ENCODE measurements around the gene CLPSL1. TPM values are rescaled to one million over a fixed set of nuclear protein-coding genes. Genes with fewer than 3 reads are reported as not detected.

CLPSL1 gene
- total RNA-seq, 1 experiment from 2014 or later = not detected

DNA sequence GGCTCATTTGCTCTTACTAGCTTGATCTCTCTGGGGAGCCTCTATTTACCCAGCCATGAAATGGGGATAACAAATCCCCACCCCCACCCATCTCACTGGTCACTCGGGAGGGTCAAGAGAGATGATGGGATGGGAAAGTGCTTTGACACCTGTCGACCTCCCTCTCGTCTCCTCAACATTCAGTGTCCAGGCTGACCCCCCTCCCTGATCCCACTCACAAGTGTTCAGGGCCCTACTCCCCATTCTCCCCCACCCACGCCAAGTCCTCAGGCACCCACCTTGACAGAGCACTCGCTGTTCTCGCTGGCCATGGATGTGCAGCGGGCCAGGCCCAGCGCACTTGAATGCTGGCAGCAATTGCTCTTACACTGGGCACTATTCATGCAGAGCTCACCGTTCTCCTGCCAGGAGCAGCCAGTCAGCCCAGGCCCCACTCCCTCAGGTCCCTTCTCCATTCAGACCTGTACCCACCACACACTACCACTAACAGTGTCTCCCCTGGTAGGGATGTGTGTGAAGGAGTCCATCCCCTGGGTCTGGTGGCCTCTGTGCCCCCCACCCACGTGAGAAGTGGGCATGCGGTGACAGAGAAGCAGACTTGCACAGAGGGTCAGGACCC lies 14.7 kb downstream of the CLPSL1 start:
- DNase-seq (ENCODE audit: extremely low read depth, low read depth) = no peak

DNA sequence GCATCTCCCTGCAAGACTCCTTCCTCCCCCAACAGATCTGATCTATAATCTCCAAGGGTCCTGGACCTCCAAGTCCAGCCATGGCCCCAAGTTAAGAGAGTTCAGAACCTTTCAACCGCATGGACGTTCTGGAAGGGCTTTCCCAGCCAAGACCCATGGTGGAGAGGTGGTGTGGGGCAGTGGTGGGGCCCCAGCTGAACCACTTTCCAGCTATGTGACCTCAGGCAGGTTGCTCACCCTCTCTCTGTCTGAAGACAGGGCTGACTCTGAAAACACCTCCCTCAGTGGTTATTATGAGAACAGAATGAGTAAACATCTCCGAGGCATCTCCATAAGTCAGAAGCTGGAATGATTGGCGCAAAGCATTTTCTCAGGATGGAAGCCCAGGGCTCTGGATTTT lies 15.4 kb downstream of the CLPSL1 start:
- no peak for DNase-seq (ENCODE audit: extremely low read depth, low read depth)

DNA sequence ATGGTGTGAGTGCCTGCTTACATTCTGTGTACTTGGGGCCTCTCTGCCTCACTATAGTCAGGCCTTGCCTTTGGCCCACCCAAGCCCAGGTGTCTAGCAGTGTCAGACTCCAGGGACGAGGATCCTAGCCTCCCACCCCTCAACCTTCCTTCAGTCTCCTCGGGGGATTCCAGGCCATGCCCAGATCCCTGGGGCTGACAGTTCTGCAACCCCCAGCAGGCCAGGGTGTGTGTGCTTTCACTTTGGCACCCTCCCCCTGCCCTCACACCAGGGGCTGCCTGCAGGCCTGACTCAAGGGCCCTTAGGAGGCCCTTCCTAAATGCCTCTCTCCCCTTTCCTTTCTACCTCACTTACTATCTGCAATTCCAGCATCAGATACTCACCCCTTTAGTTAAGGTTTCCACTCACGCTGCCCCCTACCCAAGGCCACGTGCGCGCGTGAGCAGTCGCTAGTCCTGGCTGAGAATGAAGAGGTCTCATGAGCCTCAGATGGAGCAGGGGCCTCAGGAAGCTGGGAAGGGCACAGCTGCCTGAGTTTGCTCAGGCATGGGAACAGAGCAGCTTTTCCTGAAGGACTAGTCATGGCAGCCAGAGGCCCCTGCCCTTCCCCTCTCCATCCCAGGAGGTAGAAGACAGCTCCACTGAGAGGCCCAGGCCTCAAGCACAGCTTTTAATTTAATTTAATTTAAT lies 17.2 kb downstream of the CLPSL1 start:
- no peak for DNase-seq (ENCODE audit: extremely low read depth, low read depth)

DNA sequence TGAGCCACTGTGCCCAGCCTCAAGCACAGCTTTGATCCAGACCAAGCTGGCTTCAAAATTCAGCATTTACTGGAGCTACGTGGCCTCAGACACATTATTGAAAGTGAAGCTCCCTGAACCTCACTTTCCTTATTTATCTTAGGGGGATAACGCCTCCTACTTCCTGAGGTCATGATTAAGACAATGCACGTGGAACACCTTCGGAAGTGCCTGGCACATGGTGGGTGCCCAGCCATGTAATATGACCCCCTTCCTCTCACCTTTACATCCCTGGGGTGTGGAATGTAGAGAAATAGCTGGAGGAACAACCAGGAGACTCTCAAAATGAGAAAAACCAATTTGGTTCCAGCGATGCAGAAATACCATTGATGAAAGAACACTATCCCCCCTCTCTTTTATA lies 17.9 kb downstream of the CLPSL1 start:
- no peak for DNase-seq (ENCODE audit: extremely low read depth, low read depth)

DNA sequence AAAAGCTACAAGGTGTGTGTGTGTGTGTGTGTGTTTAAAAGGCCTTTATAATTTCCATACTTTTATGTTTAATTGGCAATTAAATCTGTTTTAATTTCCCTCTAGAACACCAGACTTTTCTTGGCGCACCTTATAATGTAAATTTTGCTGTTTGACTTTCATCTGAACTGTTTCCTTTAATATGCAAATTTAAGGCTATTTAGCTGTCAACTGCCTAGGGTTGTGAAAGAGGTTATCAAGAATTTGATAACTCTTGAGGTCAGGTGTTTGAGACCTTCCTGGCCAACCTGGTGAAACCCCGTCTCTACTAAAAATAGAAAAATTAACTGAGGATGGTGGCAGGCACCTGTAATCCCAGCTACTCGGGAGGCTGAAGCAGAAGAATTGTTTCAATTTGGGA lies 20.3 kb downstream of the CLPSL1 start:
- DNase-seq (ENCODE audit: extremely low read depth, low read depth) = no peak

DNA sequence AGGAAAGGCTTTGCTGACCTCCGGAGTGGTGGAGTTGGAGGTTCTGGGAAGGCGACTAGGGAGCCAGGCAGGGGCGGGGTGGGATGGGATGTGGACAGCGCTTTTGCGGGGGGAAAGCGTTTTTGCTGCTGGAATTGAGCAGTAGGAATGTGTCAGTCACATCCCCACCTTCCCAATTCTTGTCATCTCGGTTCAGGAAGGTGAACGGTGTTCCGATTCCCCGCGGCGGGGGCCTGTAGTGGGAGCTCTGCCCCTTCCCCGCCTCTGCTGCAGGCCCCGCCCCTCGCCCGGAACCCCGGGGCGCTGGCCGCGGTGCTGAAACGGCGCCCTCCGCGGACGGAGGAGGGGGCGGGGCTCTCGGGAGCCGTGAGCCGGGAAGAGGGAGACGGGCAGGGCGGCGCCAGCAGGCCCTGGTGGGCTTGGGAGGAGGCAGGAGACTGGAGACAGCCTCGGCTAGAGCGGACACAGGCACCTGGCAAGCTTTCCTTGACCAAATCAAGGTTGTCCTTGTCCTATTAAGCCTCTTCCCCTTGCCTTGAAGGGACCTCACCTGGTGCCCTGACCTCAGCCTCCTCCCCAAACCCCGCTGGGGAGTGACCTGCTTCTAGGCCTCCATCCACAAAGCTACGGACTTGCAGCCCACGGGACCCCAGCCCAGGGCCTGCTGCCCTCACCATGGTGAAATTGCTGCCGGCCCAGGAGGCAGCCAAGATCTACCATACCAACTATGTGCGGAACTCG lies 24.3 kb downstream of the CLPSL1 start, which contains the start of gene LHFPL5:
Gene LHFPL5 (plus strand): TSS at position 357 of the 741 bp plus-strand sequence. CDS start 319 bp downstream, at position 676.
- DNase-seq (ENCODE audit: extremely low read depth, low read depth) = no peak

DNA sequence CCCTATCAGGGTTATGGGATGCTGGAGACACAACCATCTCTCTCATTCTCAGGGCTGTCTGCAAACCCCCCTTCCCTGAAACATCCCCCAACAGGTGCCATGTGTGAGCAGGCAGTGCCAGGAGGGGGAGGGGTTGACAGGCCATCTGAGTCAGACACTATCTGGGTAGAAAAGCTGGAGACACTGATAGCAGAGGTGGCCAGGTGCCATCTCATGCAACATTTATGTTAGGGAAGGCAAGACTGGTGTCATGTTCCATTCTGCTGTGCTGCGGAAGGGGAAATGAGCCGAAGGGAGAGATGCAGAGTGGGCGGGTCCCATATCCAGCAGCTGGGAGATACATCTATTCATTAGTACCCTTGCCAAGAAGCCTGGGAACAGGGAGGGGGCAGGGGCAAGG lies 27.9 kb downstream of the CLPSL1 start:
- DNase-seq (ENCODE audit: extremely low read depth, low read depth) = no peak

DNA sequence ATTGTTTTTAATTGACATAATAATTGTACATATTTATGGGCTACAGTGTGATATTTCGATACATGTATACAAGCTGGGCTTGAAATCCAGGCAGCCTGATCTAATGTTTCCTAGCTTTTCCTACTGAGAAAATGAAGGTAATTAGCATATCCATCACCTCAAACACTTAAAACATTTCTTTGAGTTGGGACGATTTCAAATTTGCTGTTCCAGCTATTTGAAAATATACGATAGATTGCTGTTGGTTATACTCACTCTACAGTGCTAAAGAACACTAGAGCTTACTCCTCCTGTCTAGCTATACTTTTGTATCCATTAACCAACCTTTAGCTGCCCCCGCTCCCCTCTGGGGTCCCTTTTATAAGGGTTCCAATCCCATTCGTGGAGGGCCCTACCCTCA lies 29.0 kb downstream of the CLPSL1 start:
- DNase-seq (ENCODE audit: extremely low read depth, low read depth) = no peak

DNA sequence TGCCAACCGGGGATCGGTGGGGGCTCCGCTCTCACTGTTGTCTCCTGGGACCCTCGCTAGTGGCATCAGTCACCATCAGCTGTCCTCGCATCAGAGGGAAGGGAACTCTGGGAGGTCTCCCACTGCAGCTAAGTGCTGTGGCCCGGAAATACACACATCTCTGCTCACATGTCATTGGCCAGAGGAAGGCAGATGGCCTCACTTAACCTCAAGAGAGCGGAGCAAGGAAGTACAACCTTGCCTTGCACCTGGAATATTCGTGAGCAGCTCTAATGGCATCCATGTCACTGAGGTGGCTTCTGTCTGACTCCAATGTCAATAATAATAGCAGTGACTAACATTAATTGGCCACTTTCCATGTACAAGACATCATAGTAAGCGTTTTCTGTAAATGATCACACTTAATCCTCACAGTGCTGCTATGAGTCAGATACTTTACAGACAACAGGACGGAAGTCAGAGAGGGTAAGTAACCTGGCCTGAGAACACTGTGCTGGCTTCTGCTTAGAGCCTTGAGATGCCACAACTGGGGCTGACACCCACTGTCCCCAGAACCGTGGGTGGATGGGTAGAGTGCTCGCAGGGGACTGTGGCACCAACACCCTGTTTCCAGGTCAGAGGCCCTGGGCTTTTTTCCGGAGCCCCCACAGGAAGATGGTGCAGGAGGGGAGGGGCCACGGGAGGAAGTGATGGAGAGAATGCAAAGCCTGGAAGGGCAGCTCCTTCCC lies 30.3 kb downstream of the CLPSL1 start:
- DNase-seq (ENCODE audit: extremely low read depth, low read depth) = no peak

DNA sequence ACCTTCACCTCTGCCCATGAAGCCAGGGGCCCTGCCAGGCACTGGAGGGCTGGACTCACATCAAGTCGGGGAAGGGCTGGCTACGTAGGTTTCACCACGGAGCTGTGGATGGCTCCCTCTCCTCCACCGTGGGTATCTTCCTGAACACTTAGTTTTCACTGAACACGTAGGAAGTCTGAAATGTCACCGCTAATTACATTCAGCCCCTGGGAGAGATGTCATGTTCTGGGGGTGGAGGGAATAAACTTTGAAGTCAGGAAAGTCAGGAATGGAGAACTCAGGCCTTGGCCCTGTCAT lies 30.8 kb downstream of the CLPSL1 start:
- DNase-seq (ENCODE audit: extremely low read depth, low read depth) = no peak

DNA sequence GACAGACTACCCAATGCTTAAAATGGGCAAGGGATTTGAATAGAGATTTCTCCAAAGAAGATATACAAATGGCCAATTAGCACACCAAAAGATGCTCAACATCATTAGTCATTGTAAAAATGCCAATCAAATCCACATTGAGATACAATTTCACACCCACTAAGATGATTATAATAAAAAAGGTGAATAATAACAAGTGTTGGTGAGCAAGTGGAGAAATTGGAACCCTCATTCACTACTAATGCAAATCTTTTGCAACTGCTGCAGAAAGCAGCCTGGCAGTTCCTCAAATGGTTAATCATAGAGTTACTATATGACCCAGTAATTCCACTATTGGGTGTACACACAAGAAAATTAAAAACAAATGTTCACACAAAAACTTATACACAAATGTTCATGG lies 36.7 kb downstream of the CLPSL1 start:
- no peak for DNase-seq (ENCODE audit: extremely low read depth, low read depth)

DNA sequence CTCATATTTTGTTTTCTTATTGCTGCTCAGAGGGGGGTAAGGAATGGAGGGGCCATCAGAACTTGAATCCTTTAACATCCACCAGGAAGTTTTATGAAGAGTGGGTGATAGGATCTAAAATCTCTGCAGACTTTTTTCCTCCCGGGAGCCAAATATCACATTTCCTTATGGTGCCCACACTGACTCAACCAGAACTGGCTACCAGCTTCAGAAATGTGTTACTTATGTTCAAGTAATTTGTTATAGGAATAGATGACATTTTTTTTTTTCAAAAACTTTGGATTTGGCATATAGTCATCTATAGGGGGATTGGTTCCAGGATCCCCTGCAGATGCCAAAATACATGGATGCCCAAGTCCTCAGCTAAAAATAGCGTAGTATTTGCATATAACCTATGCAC lies 42.8 kb downstream of the CLPSL1 start:
- no peak for DNase-seq (ENCODE audit: extremely low read depth, low read depth)

DNA sequence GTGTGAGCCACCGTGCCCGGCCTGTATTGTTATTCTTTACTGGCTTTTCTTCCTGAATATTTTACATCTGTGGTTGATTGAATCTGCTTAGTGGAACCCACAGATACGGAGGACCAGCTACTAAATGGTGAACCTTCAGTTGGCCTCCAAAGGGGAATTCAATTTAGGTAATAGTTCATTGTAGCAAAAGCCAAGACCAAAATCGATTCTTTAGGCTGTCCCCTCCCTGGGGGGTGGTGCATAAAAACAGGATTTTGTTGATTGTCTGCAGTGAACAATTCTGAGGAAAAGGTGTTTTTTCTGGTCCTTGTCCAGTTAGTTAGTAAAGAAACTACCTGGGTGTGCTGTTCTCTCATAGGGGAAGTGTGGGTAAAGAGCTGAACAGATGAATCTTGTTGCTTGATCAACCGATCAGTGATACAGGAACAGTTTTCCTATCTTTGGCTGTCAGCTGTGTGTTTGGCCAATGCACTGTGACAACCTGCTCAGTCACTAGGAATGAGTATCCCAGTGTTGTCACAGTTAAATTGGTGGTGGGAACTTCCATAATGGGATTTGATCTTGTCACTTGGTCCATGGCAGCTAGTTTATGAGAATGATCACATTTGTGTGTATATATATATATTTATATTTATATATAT lies 43.9 kb downstream of the CLPSL1 start:
- no peak for DNase-seq (ENCODE audit: extremely low read depth, low read depth)

DNA sequence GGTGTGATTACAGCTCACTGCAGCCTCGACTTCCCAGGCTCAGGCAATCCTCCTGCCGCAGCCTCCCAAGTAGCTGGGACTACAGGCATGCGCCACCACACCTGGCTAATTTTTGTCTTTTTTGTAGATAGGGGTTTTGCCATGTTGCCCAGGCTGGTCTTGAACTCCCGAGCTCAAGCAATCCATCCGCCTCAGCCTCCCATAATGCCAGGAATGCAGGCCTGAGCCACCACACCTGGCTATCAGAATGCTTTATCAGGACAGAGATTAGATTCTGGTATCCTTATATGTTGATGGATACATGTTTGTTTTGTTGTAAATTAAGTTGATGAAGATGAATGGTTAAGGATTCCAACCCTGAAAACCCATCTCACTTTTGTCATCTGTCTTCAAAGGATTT lies 48.5 kb downstream of the CLPSL1 start:
- DNase-seq (ENCODE audit: extremely low read depth, low read depth) = no peak

DNA sequence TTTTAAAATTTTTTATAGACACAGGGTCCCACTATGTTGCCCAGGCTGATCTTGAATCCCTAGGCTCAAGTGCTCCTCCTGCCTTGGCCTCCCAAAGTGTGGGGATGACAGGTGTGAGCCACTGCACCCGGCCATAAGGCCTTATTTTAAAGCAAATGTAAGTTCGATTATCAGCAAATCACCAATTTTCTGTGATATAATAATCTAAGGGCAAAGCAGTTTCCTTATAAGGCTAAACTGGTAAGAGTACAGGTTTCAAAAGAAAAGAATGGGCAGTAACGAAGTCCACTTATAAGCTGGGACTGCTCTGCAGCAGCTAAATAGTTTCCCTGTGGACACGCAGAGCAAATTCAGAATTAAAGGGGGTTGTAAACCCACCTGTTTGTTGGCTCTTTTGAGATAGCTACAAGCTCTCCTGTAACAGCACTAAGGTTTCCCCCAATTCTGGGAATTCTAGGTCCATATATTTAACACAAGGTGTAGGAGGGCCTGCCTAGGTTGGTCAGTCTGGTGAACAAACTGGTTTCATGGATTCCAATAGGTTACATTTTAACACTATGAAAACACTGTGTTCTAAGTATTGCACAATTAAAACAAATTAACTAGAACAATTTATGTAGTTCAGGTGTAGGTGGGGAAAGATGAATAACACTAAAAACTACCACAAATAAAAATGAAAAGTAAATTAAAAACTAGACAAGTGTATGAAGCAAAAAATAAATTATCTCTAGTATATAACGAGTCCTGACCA lies 50.6 kb downstream of the CLPSL1 start:
- DNase-seq (ENCODE audit: extremely low read depth, low read depth) = no peak

DNA sequence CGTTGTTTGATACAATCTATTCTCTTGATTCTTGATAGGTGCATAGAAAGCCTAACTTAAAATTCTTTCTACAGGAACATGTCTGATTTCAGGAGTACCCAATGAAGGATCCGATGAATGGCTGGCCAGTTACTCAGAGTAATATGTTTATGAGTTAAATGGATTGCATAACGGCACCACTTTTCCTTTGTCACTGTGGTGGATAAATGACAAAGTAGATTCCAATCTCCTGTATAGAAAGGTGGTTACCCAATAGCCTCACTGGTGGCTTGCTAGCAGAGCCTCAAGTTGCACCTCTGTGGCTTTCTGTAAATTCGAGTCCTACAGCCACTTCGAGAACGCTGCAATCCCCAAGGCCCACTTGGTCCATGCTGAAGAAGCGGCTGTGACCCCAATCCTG lies 52.7 kb downstream of the CLPSL1 start:
- peak; percentile 32 for DNase-seq (ENCODE audit: extremely low read depth, low read depth)

Data from NCI-H460 (cell line).